BLaER1 (cell line): ENCODE measurements around the gene NEO1.
A peak's percentile ranks its signal among the peaks of the same experiment; 100 is the strongest.
"Not testable (repeated sequence)": the region's sequence is repeated elsewhere in the genome, so short reads cannot be mapped to it uniquely, and the experiment has no call there.

Source experiments
- H3K27ac ChIP-seq: shearing (Covaris generic); formaldehyde crosslinking; 2 replicates; pipeline ENCODE4 v1.8.1; 2022
- H3K27me3 ChIP-seq: shearing (Covaris generic); formaldehyde crosslinking; 2 replicates; pipeline ENCODE4 v1.8.1; 2022
- H3K36me3 ChIP-seq: shearing (Covaris generic); formaldehyde crosslinking; 2 replicates; pipeline ENCODE4 v1.8.1; 2022
- H3K4me1 ChIP-seq: shearing (Covaris generic); formaldehyde crosslinking; 2 replicates; pipeline ENCODE4 v1.8.1; 2022
- H3K4me2 ChIP-seq: shearing (Covaris generic); formaldehyde crosslinking; 2 replicates; pipeline ENCODE4 v1.8.1; 2022
- H3K4me3 ChIP-seq: shearing (Covaris generic); formaldehyde crosslinking; 2 replicates; pipeline ENCODE4 v1.8.1; 2022
- H3K9ac ChIP-seq: shearing (Covaris generic); formaldehyde crosslinking; 2 replicates; pipeline ENCODE4 v1.8.1; 2022
- H3K9me3 ChIP-seq: shearing (Covaris generic); formaldehyde crosslinking; 2 replicates; pipeline ENCODE4 v1.8.1; 2022
- H4K20me1 ChIP-seq: shearing (Covaris generic); formaldehyde crosslinking; 2 replicates; pipeline ENCODE4 v1.8.1; 2022
- Cebpa-rat ChIP-seq: shearing (Covaris generic); IDR thresholded peaks from 2 replicates; pipeline ENCODE4 v1.8.1; 2022

NEO1 gene

GRCh38 chr15:73295630-73296286 lies 243.5 kb downstream of the NEO1 start:
- no peak overlapping the region for H3K9ac ChIP-seq
- no peaks in the 10 kb centered on the region for H3K4me1 ChIP-seq
- H3K4me3 ChIP-seq, result no peak overlapping the region
- H3K27ac ChIP-seq, result no peak overlapping the region
- no peaks in the 10 kb centered on the region for H3K9me3 ChIP-seq
- no peaks in the 10 kb centered on the region for H4K20me1 ChIP-seq
- H3K27me3 ChIP-seq, result no peaks in the 10 kb centered on the region
- no peak overlapping the region for H3K4me2 ChIP-seq
- peaks cover 40% of the 10 kb centered on the region for H3K36me3 ChIP-seq
- TF ChIP-seq Cebpa-rat, result no peak

DNA sequence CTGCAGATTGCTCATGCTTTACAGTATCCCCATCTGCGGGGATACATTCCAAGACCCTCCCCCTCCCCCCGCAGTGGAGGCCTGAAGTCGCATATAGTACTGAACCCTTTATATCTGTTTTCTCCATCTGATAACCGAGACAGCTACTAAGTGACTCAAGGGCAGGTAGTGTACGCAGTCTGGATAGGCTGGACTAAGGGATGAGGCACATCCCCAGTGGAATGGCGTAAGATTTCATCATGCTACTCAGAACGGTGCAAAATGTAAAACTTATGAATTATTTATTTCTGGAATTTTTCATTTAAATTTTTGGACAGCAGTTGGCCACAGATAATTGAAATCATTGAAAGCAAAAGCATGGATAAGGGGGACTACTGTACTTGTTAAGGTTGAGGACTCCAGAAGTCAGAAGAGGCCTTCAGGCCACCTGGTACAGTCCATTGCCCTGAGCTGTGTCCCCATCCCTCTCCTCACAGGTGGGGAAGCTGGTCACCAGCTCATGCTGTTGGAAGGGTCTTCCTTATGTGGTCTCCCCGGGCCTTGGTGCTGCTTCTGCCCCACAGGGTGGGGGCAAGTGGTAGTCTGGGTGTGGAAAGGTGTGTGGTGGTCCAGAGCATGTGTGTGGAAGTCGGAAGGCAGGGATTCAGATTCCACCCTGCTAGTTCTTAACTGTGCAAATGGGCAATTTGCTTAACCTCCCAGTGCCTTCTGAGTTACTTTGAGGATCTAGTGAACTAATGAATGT lies 244.5 kb downstream of the NEO1 start:
- Histone ChIP-seq H4K20me1 (no peaks in the 10 kb centered on the region), H3K4me3 (no peak overlapping the region), H3K4me2 (no peak overlapping the region), H3K4me1 (peaks cover under 1% of the 10 kb centered on the region), H3K36me3 (peaks cover 45% of the 10 kb centered on the region), H3K9ac (no peak overlapping the region), H3K27ac (no peak overlapping the region), H3K27me3 (no peaks in the 10 kb centered on the region), H3K9me3 (no peaks in the 10 kb centered on the region)
- no peak for TF ChIP-seq Cebpa-rat

- H3K27me3 ChIP-seq, result no peaks in the 10 kb centered on the region
- no peak overlapping the region for H3K27ac ChIP-seq
- H3K36me3 ChIP-seq, result peaks cover 48% of the 10 kb centered on the region
These were observed 246.4 kb downstream of the NEO1 start for GRCh38 chr15:73298522-73299245.

DNA sequence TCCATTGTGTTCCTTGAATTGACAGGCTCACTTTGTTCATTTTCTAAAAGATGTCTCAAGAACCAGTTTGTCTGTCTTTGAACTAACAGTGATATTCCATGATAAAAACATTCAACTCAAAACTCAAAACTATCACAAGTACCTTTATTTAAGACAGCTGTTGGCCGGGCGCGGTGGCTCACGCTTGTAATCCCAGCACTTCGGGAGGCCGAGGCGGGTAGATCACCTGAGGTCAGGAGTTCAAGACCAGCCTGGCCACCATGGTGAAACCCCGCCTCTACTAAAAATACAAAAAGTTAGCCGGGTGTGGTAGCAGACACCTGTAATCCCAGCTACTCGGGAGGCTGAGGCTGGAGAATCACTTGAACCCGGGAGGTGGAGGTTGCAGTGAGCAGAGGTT lies 248.0 kb downstream of the NEO1 start:
- peaks cover 42% of the 10 kb centered on the region for H3K36me3 ChIP-seq
- H4K20me1 ChIP-seq, H3K4me3 ChIP-seq, H3K9ac ChIP-seq, H3K4me2 ChIP-seq, H3K27ac ChIP-seq, H3K9me3 ChIP-seq, H3K27me3 ChIP-seq: not testable (repeated sequence)
- H3K4me1 ChIP-seq, result peaks cover 36% of the 10 kb centered on the region

More at GRCh38 chr15:73298522-73299245, 246.4 kb downstream of the NEO1 start:
- Histone ChIP-seq H3K4me3 (no peak overlapping the region), H3K4me2 (no peak overlapping the region), H3K4me1 (peaks cover 20% of the 10 kb centered on the region), H4K20me1 (no peaks in the 10 kb centered on the region), H3K9me3 (no peaks in the 10 kb centered on the region), H3K9ac (no peak overlapping the region)
- TF ChIP-seq Cebpa-rat, result no peak

GRCh38 chr15:73303636-73304035 lies 251.4 kb downstream of the NEO1 start:
- Histone ChIP-seq H3K27me3 (no peaks in the 10 kb centered on the region), H3K4me2 (peak overlapping the region; percentile 86), H3K9ac (peak overlapping the region; percentile 2; the same call in 1 of the 2 replicates), H3K4me3 (0 out of 2 replicates have a peak overlapping the region, but pooled peaks have one; percentile 25), H3K36me3 (peaks cover 21% of the 10 kb centered on the region), H3K9me3 (no peaks in the 10 kb centered on the region), H3K4me1 (peaks cover 49% of the 10 kb centered on the region), H4K20me1 (no peaks in the 10 kb centered on the region), H3K27ac (peak overlapping the region; percentile 62; the same call in 1 of the 2 replicates)
- TF ChIP-seq Cebpa-rat, result no peak

GRCh38 chr15:73305331-73306211 lies 253.3 kb downstream of the NEO1 start:
- H3K27me3 ChIP-seq, result no peaks in the 10 kb centered on the region
- peak overlapping the region; percentile 69 for H3K27ac ChIP-seq
- H3K9me3 ChIP-seq, result no peaks in the 10 kb centered on the region
- H3K4me1 ChIP-seq, result peaks cover 49% of the 10 kb centered on the region
- H4K20me1 ChIP-seq, result no peaks in the 10 kb centered on the region
- no peak for TF ChIP-seq Cebpa-rat
- H3K4me2 ChIP-seq, result peak overlapping the region; percentile 86
- peak overlapping the region; percentile 44 for H3K9ac ChIP-seq
- H3K4me3 ChIP-seq, result no peak overlapping the region
- H3K36me3 ChIP-seq, result peaks cover 20% of the 10 kb centered on the region

GRCh38 chr15:73308305-73308704 lies 256.0 kb downstream of the NEO1 start:
- Histone ChIP-seq H3K36me3 (no peaks in the 10 kb centered on the region), H3K9me3 (no peaks in the 10 kb centered on the region), H3K4me3 (no peak overlapping the region), H3K27ac (no peak overlapping the region), H3K9ac (no peak overlapping the region), H3K4me1 (peaks cover 33% of the 10 kb centered on the region), H4K20me1 (no peaks in the 10 kb centered on the region), H3K27me3 (no peaks in the 10 kb centered on the region), H3K4me2 (no peak overlapping the region)
- TF ChIP-seq Cebpa-rat, result no peak

GRCh38 chr15:73313861-73314260 lies 261.6 kb downstream of the NEO1 start:
- H3K9ac ChIP-seq, result no peak overlapping the region
- H3K36me3 ChIP-seq, result no peaks in the 10 kb centered on the region
- no peak overlapping the region for H3K27ac ChIP-seq
- H3K9me3 ChIP-seq, result no peaks in the 10 kb centered on the region
- H4K20me1 ChIP-seq, result no peaks in the 10 kb centered on the region
- H3K4me2 ChIP-seq, result no peak overlapping the region
- H3K4me1 ChIP-seq, result peaks cover 23% of the 10 kb centered on the region
- no peak for TF ChIP-seq Cebpa-rat
- H3K27me3 ChIP-seq, result no peaks in the 10 kb centered on the region
- no peak overlapping the region for H3K4me3 ChIP-seq

DNA sequence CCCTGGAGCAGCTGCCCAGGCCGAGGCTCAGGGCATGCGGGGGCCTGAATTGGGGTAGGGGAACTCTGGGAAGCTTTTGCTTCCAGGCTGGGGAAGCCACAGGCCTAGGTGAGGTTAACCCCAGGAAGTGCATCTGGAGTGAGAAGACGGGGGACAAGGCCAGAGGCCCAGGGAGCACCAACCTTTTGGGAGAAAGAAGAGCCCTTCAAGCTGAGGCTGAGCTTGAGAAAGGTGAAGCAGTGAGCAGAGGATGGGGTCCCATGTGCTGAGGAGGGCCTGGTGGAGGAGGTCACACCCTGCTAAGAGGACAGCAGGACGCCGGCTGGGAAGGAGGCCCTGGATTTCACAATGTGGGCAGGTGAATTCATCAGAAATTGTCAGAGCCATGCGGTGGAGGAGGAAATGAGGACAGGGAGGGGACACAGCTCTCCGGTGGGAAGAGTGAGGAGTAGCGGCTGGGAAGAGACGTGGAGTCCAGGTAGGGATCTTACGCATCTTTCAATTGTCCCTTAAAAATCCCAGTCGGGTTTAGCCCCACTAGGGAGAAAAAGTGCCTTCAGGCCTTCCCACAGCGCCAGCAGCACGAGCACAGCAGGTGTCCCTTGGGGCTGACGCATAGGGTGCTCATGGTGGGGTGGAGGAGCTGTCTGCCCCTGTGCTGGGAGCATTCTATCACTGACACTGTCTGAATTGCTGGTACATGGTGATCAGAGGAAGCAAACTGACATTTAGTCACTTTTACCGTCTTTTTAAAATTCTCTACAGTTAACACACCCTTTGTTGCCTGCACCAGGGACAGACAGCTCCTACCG lies 265.6 kb downstream of the NEO1 start:
- H4K20me1 ChIP-seq, result no peaks in the 10 kb centered on the region
- H3K4me1 ChIP-seq, result peaks cover 62% of the 10 kb centered on the region
- peak overlapping the region; percentile 44 for H3K4me3 ChIP-seq
- no peaks in the 10 kb centered on the region for H3K36me3 ChIP-seq
- H3K9ac ChIP-seq, result peak overlapping the region; percentile 47; the same call in 1 of the 2 replicates
- no peaks in the 10 kb centered on the region for H3K9me3 ChIP-seq
- H3K27me3 ChIP-seq, result no peaks in the 10 kb centered on the region
- TF ChIP-seq Cebpa-rat, result no peak
- H3K27ac ChIP-seq, result peak overlapping the region; percentile 27
- peak overlapping the region; percentile 94 for H3K4me2 ChIP-seq
